AG04449 (cell line): Measurements from ENCODE around the gene F11.

Experiments
- CTCF ChIA-PET: fragments of 350-600 bp; formaldehyde crosslinking; extraction: SDS; loops from one replicate; lab custom pipeline; 2021; ENCODE audit warnings: antibody characterized with exemption; lab: Yijun Ruan, JAX
- POLR2A ChIA-PET: fragments of 400-600, 350-600 bp; formaldehyde crosslinking; extraction: SDS; loops from one replicate; lab custom pipeline; 2020; ENCODE audit warnings: antibody characterized with exemption, inconsistent platforms; lab: Yijun Ruan, JAX
- DNase-seq: peaks from one replicate; pipeline ENCODE4 v3.0.0-alpha.2; 2010; ENCODE audit warnings: low read depth, low spot score
- H3K4me3 ChIP-seq: 2 replicates; pipeline ENCODE4 v1.5.1; 2011; ENCODE audit warnings: low read depth, mild to moderate bottlenecking, control low read depth, low read length
- CTCF ChIP-seq: IDR thresholded peaks from one replicate; pipeline ENCODE4 v1.5.1; 2011; ENCODE audit warnings: mild to moderate bottlenecking, moderate library complexity, low read length, control low read depth, inconsistent platforms; ENCODE audit not compliant: insufficient read depth; ENCODE audit errors: missing control alignments

Gene F11

GRCh38 chr4:186265683-186266652 lies at the start of gene F11:
F11 (plus strand) TSS chr4:186266189; CDS start chr4:186267137, 948 bp downstream.
- POLR2A ChIA-PET: no interaction called here
- DNase-seq: no peak
- no peak within 1 kb of the TSS for H3K4me3 ChIP-seq
- CTCF ChIA-PET: interaction anchor here (1.0 kb wide), 1 partner anchor 9 kb away, joined by 3 read pairs; no protein-coding TSS in a partner anchor
- no peak for TF ChIP-seq CTCF

GRCh38 chr4:186216465-186217024 lies 49.4 kb upstream of the F11 start:
- DNase-seq: no peak
- ChIA-PET CTCF (no interaction called here), POLR2A (no interaction called here)
- no peak for TF ChIP-seq CTCF
- no peak overlapping the region for H3K4me3 ChIP-seq

GRCh38 chr4:186217733-186218293 lies 48.2 kb upstream of the F11 start:
- ChIA-PET CTCF (no interaction called here), POLR2A (no interaction called here)
- no peak overlapping the region for H3K4me3 ChIP-seq

GRCh38 chr4:186221624-186222023 lies 44.4 kb upstream of the F11 start:
- POLR2A ChIA-PET: no interaction called here
- no peak for DNase-seq

More at GRCh38 chr4:186217733-186218293, 48.2 kb upstream of the F11 start:
- no peak for TF ChIP-seq CTCF
- no peak for DNase-seq

GRCh38 chr4:186225848-186226247 lies 40.1 kb upstream of the F11 start:
- no peak for DNase-seq
- no peak for TF ChIP-seq CTCF
- CTCF ChIA-PET: interaction anchor here (0.6 kb wide), 1 partner anchor 50 kb away, joined by 3 read pairs; no protein-coding TSS in a partner anchor
- H3K4me3 ChIP-seq: no peak overlapping the region
- POLR2A ChIA-PET: no interaction called here

More at GRCh38 chr4:186221624-186222023, 44.4 kb upstream of the F11 start:
- TF ChIP-seq CTCF: no peak
- no peak overlapping the region for H3K4me3 ChIP-seq
- CTCF ChIA-PET: no interaction called here
